GM10266 (cell line): Measurements from ENCODE around the gene SCYL2.
"Not testable (repeated sequence)": the region's sequence is repeated elsewhere in the genome, so short reads cannot be mapped to it uniquely, and the experiment has no call there.

Source experiments
- DNase-seq: peaks from one replicate; pipeline ENCODE4 v3.0.0; 2012; ENCODE audit errors: extremely low spot score
- TF ChIP-seq, protein P1 (sequence below): IDR thresholded peaks from 2 replicates; pipeline ENCODE4 v1.5.1; 2012; ENCODE audit warnings: mild to moderate bottlenecking, low read depth; ENCODE audit not compliant: control insufficient read depth, insufficient read depth; ENCODE audit errors: missing control alignments

Gene SCYL2

DNA sequence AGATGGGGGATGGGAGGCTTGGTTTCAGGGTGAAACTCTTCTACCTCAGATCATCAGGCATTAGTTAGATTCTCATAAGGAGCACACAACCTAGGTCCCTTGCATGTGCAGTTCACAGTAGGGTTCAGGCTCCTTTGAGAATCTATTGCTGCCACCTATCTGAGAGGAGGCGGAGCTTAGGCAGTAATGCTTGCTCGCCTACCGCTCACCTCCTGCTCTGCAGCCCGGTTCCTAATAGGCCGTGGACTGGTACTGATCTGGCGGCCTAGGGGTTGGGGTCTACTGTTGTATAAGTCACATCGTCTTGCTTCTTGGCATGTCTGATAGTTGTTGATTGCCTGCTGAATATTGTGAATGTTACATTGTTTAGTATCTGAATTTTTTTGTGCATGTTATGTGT is 12.2 kb downstream of the SCYL2 start:
- no peak for DNase-seq
- TF ChIP-seq, protein P1, sequence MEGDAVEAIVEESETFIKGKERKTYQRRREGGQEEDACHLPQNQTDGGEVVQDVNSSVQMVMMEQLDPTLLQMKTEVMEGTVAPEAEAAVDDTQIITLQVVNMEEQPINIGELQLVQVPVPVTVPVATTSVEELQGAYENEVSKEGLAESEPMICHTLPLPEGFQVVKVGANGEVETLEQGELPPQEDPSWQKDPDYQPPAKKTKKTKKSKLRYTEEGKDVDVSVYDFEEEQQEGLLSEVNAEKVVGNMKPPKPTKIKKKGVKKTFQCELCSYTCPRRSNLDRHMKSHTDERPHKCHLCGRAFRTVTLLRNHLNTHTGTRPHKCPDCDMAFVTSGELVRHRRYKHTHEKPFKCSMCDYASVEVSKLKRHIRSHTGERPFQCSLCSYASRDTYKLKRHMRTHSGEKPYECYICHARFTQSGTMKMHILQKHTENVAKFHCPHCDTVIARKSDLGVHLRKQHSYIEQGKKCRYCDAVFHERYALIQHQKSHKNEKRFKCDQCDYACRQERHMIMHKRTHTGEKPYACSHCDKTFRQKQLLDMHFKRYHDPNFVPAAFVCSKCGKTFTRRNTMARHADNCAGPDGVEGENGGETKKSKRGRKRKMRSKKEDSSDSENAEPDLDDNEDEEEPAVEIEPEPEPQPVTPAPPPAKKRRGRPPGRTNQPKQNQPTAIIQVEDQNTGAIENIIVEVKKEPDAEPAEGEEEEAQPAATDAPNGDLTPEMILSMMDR, result no peak

DNA sequence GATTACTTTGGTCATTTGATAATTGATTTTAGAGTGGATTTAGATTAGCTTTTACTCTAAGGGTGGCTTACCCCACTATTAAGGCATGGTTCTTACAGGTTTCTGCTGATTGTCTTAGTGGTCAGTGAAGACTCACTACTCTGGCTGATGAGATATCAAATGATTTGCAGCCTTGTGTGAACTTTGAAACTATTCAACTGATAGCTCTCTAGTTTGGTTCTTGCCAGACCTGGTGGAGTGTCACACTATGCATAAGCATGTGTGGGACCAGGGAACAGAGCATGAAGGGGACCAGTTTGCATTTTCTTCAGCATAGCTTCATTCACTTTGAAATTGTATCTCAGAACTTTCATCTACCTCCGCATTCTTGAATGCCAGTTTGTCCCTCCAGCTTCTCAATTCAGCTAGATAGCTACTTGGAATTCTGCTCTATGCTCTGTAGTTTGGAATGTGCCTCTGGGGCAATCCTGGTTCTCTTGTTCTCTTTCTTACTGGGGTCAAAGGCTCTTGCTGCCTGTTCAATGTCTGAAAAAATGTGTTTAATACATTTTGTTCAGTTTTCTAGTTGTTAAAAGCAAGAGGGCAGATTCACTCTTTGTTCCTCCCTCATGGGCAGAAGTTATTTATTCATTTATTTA is 12.7 kb downstream of the SCYL2 start:
- no peak for DNase-seq
- TF ChIP-seq, protein P1, result no peak

DNA sequence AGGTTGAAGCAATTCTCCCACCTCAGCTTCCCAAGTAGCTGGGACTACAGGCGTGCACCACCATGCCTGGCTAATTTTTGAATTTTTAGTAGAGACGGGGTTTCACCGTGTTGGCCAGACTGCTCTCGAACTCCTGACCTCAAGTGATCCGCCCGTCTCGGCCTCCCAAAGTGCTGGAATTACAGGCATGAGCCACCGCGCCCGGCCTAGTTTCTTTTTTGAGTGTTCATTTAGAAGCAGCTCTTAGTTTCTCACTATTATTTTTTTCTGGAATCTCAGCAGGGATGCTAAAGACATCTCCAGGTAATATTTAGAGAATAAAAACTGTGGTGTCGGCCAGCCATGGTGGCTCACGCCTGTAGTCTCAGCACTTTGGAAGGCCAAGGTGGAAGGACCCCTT is 17.6 kb downstream of the SCYL2 start:
- not testable (repeated sequence) for DNase-seq

DNA sequence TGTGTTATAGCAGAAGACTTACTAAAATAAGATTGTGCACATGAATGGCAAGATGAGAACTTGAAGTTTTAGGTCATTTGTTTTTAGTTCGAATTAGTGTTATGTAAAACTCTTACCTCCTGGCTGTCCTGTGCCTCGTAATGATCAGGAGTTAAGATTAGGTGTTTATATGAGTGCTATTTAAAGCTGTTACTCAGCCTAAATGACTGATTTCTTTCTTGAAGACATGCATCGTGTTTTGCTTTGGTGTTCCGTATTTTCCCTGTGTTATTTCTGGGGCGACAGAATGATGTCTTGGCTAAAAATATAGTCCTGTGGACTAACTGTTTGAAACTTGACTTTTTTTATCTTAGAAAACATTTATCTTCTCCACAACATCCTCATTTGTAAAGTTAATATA is 22.1 kb downstream of the SCYL2 start:
- TF ChIP-seq, protein P1, result no peak
- DNase-seq, result no peak

DNA sequence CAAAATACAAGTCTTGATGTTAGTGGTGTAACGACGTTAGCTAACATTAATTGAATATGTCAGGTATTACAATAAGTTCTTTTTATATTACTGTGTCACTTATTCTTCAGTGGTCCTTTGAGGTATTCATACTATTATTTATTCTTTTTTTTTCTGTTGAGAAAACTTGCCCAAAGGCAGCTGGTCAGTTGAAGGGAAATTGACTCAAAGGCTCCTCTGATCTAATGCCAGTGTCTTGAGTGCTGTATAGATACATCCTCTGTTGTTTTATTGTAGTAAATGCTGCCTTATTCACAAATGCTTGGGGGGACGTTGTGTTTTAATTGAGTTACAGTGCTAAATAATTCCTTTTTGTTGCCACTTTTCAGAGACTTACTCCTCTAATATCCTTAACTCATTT is 23.0 kb downstream of the SCYL2 start:
- no peak for DNase-seq
- TF ChIP-seq, protein P1, result no peak

DNA sequence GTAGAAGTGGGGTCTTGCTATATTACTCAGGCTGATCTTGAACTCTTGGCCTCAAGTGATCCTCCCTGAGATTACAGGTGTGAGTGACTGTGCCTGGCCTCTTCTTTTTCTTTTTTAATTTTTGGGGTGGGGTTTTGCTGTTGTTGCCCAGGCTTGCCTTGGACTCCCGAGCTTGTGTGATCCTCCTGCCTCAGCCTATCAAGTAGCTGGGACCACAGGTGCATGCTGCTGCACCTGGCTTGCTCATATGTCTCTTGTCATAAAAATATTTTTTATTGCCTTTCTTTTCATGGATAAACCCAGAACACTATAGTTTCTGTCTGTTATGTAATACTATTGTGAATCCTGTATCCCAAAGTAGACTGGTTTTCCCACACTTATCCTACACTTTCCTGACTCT is 26.0 kb downstream of the SCYL2 start:
- no peak for DNase-seq
- TF ChIP-seq, protein P1, result no peak

DNA sequence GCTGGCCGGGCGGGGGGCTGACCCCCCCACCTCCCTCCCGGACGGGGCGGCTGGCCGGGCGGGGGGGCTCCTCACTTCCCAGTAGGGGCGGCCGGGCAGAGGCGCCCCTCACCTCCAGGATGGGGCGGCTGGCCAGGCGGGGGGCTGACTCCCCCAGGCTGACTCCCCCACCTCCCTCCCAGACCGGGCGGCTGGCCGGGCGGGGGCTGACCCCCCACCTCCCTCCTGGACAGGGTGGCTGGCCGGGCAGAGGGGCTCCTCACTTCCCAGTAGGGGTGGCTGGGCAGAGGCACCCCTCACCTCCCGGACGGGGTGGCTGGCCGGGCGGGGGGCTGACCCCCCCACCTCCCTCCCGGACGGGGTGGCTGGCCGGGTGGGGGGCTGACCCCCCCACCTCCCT is 27.4 kb downstream of the SCYL2 start:
- not testable (repeated sequence) for DNase-seq

DNA sequence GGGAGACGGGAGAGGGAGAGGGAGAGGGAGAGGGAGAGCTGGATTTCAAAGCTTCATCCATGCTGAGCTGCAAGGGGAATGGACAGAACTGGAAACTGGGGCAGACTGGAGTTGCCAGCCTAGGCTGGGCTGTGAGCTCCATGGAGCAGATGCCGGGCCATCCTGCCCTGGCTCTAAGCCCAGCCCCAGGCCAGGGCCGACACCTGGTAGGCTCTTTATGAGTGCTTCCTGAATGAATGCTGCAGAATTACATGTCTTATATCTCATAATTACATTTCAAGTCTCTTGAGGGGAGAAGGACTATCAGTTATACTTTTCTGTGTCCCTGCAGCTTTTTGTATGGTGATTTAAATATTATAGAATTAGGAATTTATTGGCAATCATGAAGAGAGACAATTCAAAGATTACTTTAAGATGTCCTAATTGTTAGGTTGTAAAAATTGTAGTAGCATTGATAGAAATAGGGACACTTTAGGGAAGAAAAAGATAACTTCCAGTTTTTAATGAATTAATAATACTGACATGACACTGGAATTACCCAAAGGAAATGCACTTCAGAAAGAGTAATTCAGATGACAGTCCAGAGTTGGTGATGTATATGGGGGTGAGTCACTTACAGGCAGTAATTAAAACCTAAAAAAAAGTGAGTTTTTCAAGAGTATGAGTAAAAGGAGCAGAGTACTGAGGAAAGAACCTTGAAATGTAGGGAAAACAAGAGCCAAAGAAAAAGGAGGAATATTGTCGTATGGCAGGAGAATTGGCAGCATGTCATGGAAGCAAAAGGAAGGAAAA is 29.0 kb downstream of the SCYL2 start:
- TF ChIP-seq, protein P1, result no peak
- no peak for DNase-seq
